Measurements from ENCODE around the gene LZIC.

The LZIC gene

GRCh38 chr1:9903801-9904527 lies 39.2 kb downstream of the LZIC start:
- no peak for DNase-seq (ENCODE audit: low read depth, low spot score)
- TF ChIP-seq CTCF (IDR thresholded peaks at IDR 0.05; ENCODE audit: insufficient read depth, low read length, missing control alignments): no peak
- ChIA-PET POLR2A (no interaction called here), CTCF (interaction anchor here (0.9 to 3.3 kb wide), 5 partner anchors 9 to 46 kb away, joined by 3 to 14 read pairs (median 5); no protein-coding TSS in a partner anchor)
- H3K4me3 ChIP-seq (ENCODE audit: low read depth, low read length): no peak overlapping the region

DNA sequence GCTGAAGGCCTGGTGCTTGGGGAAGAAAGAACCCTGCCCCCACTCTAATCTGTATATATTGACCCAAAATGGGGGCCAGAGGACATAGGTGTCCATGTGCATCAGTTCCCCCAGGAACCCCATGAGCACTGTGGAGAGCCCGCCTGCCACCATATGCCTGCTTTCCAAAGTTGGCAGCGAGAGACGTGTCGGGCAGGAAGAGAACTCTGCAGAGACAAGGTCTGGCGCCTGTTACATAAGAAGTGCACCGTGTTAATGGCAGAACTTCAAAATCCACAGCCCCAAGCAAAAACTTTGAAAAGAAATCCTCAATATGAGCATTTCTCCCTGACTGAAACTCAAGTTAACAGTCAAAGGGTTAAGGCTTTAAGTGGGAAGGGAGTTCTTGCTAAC lies 41.1 kb downstream of the LZIC start:
- CTCF ChIA-PET: interaction anchor here (1.1 kb wide), 1 partner anchor 28 kb away, joined by 4 read pairs; no protein-coding TSS in a partner anchor
- POLR2A ChIA-PET: no interaction called here
- no peak for DNase-seq (ENCODE audit: low read depth, low spot score)
- TF ChIP-seq CTCF (IDR thresholded peaks at IDR 0.05; ENCODE audit: insufficient read depth, low read length, missing control alignments): no peak
- no peak overlapping the region for H3K4me3 ChIP-seq (ENCODE audit: low read depth, low read length)

- no peak overlapping the region for H3K4me3 ChIP-seq (ENCODE audit: low read depth, low read length)
- CTCF ChIA-PET: interaction anchor here (1.1 kb wide), 1 partner anchor 27 kb away, joined by 4 read pairs; no protein-coding TSS in a partner anchor
- no peak for TF ChIP-seq CTCF (IDR thresholded peaks at IDR 0.05; ENCODE audit: insufficient read depth, low read length, missing control alignments)
- POLR2A ChIA-PET: no interaction called here
- DNase-seq (ENCODE audit: low read depth, low spot score): no peak
These were observed 41.8 kb downstream of the LZIC start for GRCh38 chr1:9901148-9902059.

DNA sequence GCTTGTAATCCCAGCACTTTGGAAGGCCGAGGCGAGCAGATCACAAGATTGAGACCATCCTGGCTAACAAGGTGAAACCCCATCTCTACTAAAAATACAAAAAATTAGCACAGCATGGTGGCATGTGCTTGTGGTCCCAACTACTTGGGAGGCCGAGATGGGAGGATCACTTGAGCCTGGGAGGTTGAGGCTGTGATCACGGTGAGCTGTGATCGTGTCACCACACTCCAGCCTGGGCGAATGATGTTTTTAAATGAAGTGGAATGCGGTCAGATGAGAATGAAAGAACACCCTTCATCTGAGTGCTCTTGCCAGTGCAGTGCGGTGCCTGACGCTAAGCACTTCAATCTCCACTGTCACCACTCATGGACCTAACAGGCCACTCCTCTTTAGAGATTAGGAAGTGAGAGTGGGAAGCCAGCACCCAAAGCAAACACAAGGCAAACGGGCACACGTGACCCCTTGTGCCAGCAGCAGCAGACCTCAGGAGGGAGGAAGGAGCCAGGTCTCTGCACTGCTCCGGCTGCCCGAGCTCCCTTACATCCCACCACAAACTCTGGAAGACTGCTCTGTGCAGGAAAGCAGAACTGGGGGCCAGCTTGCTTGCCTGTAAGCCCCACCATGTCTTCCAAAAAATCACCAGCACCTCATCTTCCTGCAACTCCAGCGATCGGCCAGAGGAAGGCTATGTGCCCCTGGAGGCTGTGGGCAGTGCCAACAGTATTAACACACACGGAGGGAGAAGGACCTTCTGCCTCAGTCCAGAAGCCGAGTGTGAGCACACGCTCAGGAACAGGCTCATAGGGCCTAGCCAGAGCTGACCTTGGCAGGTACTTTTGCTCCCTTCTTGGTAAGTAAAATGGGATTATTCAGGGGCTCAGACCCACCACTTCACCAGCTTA lies 42.8 kb downstream of the LZIC start:
- ChIA-PET POLR2A (no interaction called here), CTCF (interaction anchor here (0.9 kb wide), 1 partner anchor 42 kb away, joined by 3 read pairs; no protein-coding TSS in a partner anchor)
- H3K4me3 ChIP-seq (ENCODE audit: low read depth, low read length): no peak overlapping the region
- TF ChIP-seq CTCF (IDR thresholded peaks at IDR 0.05; ENCODE audit: insufficient read depth, low read length, missing control alignments): no peak
- no peak for DNase-seq (ENCODE audit: low read depth, low spot score)

GRCh38 chr1:9894115-9894514 lies 49.1 kb downstream of the LZIC start:
- TF ChIP-seq CTCF (IDR thresholded peaks at IDR 0.05; ENCODE audit: insufficient read depth, low read length, missing control alignments): no peak
- CTCF ChIA-PET: interaction anchor here (0.7 to 31.2 kb wide), 5 partner anchors 8 to 110 kb away, joined by 3 to 502 read pairs (median 6); no protein-coding TSS in a partner anchor
- no peak overlapping the region for H3K4me3 ChIP-seq (ENCODE audit: low read depth, low read length)
- DNase-seq (ENCODE audit: low read depth, low spot score): no peak
- POLR2A ChIA-PET: no interaction called here
